SK-MEL-5 (cell line): ENCODE results near the gene LSM3. TPM values are rescaled to one million over a fixed set of nuclear protein-coding genes. Genes with fewer than 3 reads are reported as not detected.
A peak's percentile ranks its signal among the peaks of the same experiment; 100 is the strongest.

ENCODE experiments used
- DNase-seq: peaks from one replicate; pipeline ENCODE4 v3.0.0-alpha.2; 2016; ENCODE audit warnings: low read depth, low spot score
- in situ Hi-C: cut with HindIII; loops from 2 replicates; pipeline ENCODE4 v1.10.0; 2016; ENCODE audit warnings: low sequenced_read_pairs, high pct_unique_total_duplicates, low pct_unique_long_range_greater_than_20kb
- total RNA-seq: library from RNA; depleted of rRNA; stranded (reverse); fragments of >200 nt; shearing (Covaris generic); gene quantifications from 2 replicates; pipeline ENCODE4 v1.2.3, GENCODE V29; 2014

Gene LSM3
- total RNA-seq, 1 experiment from 2014 or later: 17.4 TPM

GRCh38 chr3:14152233-14152962 lies 26.2 kb upstream of the LSM3 start:
- in situ Hi-C loops: no loop called here

GRCh38 chr3:14152963-14153355 lies 25.7 kb upstream of the LSM3 start:
- in situ Hi-C loops: no loop called here
- no peak for DNase-seq

More at GRCh38 chr3:14152233-14152962, 26.2 kb upstream of the LSM3 start:
- DNase-seq: peak; percentile 28

DNA sequence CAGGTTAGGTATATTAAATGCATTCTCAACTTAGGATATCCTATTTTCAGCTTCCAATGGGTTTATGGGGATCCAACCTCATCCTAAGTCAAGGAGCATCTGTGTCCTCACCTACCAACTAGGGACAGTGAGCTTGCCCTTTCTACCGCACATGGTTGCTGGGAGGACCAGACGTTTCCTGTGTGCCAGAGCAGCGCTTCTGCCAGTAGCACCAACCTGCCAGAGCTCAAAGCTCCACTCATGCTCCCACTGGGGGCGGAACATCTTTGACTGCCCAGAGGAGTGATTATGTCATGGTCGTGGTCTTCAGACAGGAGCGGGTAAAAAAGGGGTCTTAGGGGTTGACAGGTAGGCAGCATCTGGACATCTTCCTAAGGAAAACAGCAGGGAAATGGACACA lies 25.0 kb upstream of the LSM3 start:
- DNase-seq: no peak
- in situ Hi-C loops: no loop called here

- in situ Hi-C loops: no loop called here
- no peak for DNase-seq
Observed at GRCh38 chr3:14154276-14154675, 24.3 kb upstream of the LSM3 start.

DNA sequence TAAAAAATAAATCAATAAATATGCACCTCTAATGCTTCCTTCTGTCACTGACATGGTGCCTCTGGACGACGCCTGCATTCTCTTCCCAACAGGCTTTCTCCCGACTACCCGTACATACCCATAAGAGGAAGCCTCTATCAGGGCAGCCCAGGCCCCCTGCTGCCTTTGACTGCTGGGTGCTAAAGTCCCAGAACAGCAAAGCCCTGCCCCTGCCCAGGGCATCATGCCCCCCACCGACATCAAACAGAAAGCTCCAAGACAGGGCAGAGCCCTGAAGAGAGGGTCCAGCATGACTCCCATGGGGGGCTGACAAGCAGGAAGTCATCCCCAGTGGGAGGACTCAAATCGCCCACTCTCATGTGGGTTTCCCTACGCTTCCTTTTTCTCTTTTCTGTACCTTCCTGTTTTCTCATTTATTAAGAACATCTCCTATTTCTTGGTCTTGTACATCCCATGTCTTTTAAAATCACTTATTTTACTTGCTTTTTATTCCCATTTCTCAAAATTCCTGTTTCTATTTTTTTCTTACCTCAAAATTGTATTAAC lies 23.6 kb upstream of the LSM3 start:
- in situ Hi-C loops: no loop called here
- DNase-seq: no peak

GRCh38 chr3:14156201-14156600 lies 22.4 kb upstream of the LSM3 start:
- DNase-seq: no peak
- in situ Hi-C loops: no loop called here

DNA sequence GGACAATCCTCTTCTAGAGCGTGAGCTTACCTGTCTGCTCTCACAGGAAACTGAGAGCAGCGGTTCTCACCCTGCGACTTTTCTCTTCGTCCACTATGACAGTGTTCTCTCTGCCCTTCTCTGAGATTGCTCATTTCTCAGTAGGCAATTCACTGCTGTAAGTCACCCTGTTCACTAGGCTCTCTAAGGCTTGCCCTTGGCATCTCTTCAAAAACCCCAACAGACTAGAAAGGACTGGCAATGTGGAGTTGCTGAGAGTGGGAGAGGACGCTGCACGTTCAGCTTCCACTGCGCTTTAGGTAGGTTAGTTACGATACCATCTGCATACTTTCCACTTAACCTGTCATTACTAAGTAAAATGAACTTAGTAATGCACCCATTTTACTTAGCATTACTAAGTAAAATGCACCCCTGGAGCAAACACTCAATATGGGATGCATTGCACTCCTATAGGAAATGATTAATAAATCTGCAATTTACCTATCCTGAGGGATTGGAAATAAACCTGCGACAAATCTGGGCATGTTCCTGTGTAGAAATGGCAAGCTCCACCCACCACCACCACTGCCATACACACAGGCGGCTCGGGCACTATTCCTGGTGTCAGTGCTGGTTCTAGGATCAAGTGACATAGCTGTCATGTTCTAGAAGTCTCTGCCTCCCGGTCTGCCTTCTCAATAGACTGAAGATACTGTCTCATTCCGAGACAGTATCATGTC lies 21.6 kb upstream of the LSM3 start:
- DNase-seq: no peak
- in situ Hi-C loops: no loop called here

DNA sequence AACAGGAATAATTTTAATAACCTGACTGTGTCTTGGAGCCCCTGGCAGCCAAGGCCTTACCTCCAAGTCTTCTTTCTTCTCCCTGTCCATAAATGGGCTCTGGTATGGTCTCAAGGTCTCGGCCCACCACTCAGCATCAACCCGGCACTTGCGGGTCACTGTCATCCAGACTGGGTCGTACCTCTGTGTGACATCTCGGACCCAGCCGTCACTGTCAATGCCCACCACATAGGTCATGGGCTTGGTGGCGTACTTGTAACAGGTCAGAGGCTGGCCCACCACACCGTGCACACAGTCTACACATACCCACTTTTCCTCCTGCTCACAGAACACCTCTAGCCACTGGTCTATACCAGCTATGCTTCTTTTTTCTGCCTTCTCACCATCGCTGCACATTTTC lies 20.7 kb upstream of the LSM3 start:
- no peak for DNase-seq
- in situ Hi-C loops: no loop called here

GRCh38 chr3:14158370-14158769 lies 20.2 kb upstream of the LSM3 start:
- no peak for DNase-seq
- in situ Hi-C loops: no loop called here

- in situ Hi-C loops: no loop called here
- DNase-seq: no peak
Observed at GRCh38 chr3:14159426-14159825, 19.2 kb upstream of the LSM3 start.

- no peak for DNase-seq
- in situ Hi-C loops: no loop called here
Observed at GRCh38 chr3:14161282-14161681, 17.3 kb upstream of the LSM3 start.

DNA sequence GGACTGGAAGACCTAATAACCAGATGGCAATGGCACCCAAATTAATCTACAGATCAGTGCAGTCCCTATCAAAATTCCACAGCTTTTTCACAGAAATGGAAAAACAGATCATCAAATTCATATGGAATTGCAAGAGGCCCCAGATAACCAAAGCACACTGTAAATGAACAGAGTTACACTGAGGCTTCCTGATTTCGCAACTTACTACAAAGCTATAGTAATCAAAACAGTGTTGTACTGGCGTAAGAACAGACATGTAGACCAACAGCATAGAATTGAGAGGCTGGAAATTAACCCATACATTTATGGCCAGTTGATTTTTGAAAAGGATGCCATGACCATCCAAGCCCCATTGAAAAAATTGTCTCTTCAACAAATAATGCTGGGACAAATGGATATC lies 16.4 kb upstream of the LSM3 start:
- in situ Hi-C loops: no loop called here
- DNase-seq: no peak

- peak; percentile 38 for DNase-seq
- in situ Hi-C loops: no loop called here
Observed at GRCh38 chr3:14166877-14167603, 11.6 kb upstream of the LSM3 start.

DNA sequence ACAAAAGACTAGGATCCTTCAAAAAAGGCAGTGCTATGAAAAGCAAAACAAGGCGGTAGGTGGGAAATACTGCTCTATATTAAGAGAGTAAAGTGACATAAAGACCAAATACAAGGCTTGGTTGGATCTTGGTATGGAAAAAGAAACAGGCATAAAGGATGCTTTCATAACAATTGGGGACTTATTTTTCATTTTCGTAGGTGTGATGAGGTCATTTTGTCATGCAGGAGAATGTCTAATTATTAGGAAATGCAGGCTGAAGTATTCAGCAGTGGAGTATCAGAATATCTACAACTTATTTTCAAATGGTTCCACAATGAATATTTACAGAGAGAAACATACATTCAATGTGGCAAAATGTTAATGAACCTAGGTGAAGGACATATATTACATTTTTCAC lies 9.2 kb upstream of the LSM3 start:
- no peak for DNase-seq
- in situ Hi-C loops: no loop called here

GRCh38 chr3:14169871-14170270 lies 8.7 kb upstream of the LSM3 start:
- no peak for DNase-seq
- in situ Hi-C loops: no loop called here

- in situ Hi-C loops: no loop called here
- no peak for DNase-seq
Observed at GRCh38 chr3:14170531-14171159, 8.0 kb upstream of the LSM3 start.

- DNase-seq: no peak
- in situ Hi-C loops: no loop called here
Observed at GRCh38 chr3:14172496-14172895, 6.1 kb upstream of the LSM3 start.

DNA sequence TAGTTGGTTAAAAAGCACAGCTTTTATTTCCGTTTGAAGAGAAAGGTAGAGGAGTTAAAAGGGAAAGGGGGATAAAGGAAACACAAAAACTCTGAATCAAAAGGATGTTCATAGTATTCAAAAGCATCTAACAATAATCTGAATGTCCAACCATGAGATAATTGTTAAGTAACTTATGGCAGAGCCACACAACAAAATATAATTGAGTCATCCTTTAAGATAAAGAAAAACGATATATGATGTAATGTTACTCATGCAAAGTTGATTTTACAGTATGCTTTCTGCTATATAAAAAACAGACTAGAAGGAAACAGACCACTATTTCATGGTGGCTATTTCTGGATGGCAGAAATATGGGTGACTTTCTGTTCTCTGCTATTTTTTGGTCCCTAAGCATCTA lies 4.1 kb upstream of the LSM3 start:
- in situ Hi-C loops: no loop called here
- no peak for DNase-seq
